Superior temporal gyrus (tissue), 1 donor: ENCODE data around the gene LRIT2.

Experiments used
- DNase-seq: peaks from one replicate; pipeline ENCODE4 v3.0.0-alpha.2; 2016; ENCODE audit errors: extremely low spot score

The LRIT2 gene

GRCh38 chr10:84241185-84241790 lies 15.9 kb upstream of the LRIT2 start, which contains the start of gene LRIT1:
TSS of gene LRIT1 (minus strand) at chr10:84241546. CDS start at chr10:84241439, 107 bp downstream.
- DNase-seq = no peak

- no peak for DNase-seq
These were observed 13.6 kb upstream of the LRIT2 start for GRCh38 chr10:84238909-84239308.

- DNase-seq = no peak
These were observed 12.1 kb upstream of the LRIT2 start for GRCh38 chr10:84237199-84238051.

GRCh38 chr10:84236807-84237198 lies 11.5 kb upstream of the LRIT2 start:
- no peak for DNase-seq

GRCh38 chr10:84235096-84235495 lies 9.8 kb upstream of the LRIT2 start:
- no peak for DNase-seq

- no peak for DNase-seq
These were observed 9.1 kb upstream of the LRIT2 start for GRCh38 chr10:84234479-84234878.

- DNase-seq = no peak
These were observed 8.6 kb upstream of the LRIT2 start for GRCh38 chr10:84233940-84234339.

- no peak for DNase-seq
These were observed 7.0 kb upstream of the LRIT2 start for GRCh38 chr10:84232376-84232775.

- DNase-seq = no peak
These were observed 5.0 kb upstream of the LRIT2 start for GRCh38 chr10:84230359-84230758.

- DNase-seq = no peak
These were observed 2.5 kb upstream of the LRIT2 start for GRCh38 chr10:84227810-84228209.

GRCh38 chr10:84226616-84227015 lies 1.3 kb upstream of the LRIT2 start:
- DNase-seq = no peak

GRCh38 chr10:84224411-84225028 lies 824 bp downstream of the LRIT2 start:
- no peak for DNase-seq

- no peak for DNase-seq
These were observed 3.4 kb downstream of the LRIT2 start for GRCh38 chr10:84221916-84222315.

GRCh38 chr10:84217746-84218145 lies 7.6 kb downstream of the LRIT2 start:
- DNase-seq = no peak

GRCh38 chr10:84216834-84217233 lies 8.5 kb downstream of the LRIT2 start:
- no peak for DNase-seq

GRCh38 chr10:84214612-84215235 lies 10.6 kb downstream of the LRIT2 start:
- no peak for DNase-seq

- no peak for DNase-seq
These were observed 11.2 kb downstream of the LRIT2 start for GRCh38 chr10:84214046-84214572.

- DNase-seq = no peak
These were observed 12.3 kb downstream of the LRIT2 start for GRCh38 chr10:84213076-84213475.

GRCh38 chr10:84212014-84212413 lies 13.3 kb downstream of the LRIT2 start:
- DNase-seq = no peak

- no peak for DNase-seq
These were observed 13.8 kb downstream of the LRIT2 start for GRCh38 chr10:84211566-84211965.

- DNase-seq = no peak
These were observed 17.3 kb downstream of the LRIT2 start for GRCh38 chr10:84208023-84208422.
